ENCODE data around the gene CPNE5. TPM values are rescaled to one million over a fixed set of nuclear protein-coding genes. Genes with fewer than 3 reads are reported as not detected.

CPNE5 gene
- total and polyA plus RNA-seq, 9 of the 15 experiments (the other 6 are each of a cell fraction or from before 2014, with no cell fraction given), result 0.14 to 1.0 (median 0.46) TPM; not detected in 2

DNA sequence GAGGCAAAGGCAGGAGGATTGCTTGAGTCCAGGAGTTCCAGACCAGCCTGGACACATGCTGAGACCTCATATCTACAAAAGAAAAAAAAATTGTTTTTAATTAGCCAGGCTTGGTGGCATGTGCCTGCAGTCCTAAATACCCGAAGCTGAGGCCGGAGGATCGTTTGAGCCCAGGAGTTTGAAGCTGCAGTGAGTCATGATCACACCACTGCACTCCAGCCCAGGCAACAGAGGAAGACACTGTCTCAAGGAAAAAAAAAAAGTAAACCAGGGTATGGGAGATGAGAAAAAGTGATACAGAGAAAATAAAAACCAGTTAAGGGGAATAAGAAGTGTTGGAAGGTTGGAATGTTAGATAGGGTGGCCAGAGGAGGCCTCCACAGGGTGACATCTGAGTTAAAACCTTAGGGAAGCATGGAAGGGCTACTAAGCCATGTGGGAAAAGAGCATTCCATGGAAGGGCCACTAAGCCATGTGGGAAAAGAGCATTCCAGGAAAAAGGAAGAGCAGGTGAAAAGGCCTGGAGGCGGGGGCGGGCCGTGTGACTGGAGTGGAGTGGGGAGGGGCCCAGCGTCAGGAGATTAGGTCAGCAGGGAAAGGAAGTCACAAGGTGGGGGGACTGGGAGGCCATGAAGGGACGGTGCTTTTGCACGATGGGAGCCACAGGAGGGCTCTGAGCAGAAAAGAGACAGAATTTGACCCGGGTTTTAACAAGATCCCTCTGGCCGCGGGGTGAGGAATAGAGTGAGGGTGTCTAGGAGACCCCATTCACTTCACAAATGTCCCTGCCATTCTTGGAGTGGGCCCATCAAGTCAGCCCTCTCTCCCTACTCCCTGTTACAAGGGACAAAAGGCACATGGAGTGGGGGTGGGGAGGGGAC lies 18.3 kb downstream of the CPNE5 start (continued):
- TF ChIP-seq ZBTB49 (CRISPR knock-in tag; IDR thresholded peaks at IDR 0.05; ENCODE audit: borderline replicate concordance) (no peak), NR2F6 (CRISPR knock-in tag; IDR thresholded peaks at IDR 0.05) (no peak), KAT8 (IDR thresholded peaks at IDR 0.05; ENCODE audit: low read depth) (no peak), ZEB2 (IDR thresholded peaks at IDR 0.05) (peak; percentile 88), PYGO2 (tag; IDR thresholded peaks at IDR 0.05) (peak; percentile 23; the same call in 1 of the 2 replicates), DDX20 (tag; IDR thresholded peaks at IDR 0.05; ENCODE audit: low read depth) (0 out of 2 replicates have a peak, but pooled peaks have one; percentile 64), CBFA2T2 (conservative IDR thresholded peaks at IDR 0.05) (no peak), CBX8 (IDR thresholded peaks at IDR 0.05; ENCODE audit: borderline replicate concordance, extremely low read depth, low read depth, low read length, poor library complexity, severe bottlenecking) (no peak), SUPT5H (IDR thresholded peaks at IDR 0.05) (0 out of 2 replicates have a peak, but pooled peaks have one; percentile 42), RB1 (IDR thresholded peaks at IDR 0.05; ENCODE audit: low read depth) (no peak), NR2C2 (CRISPR knock-in tag; IDR thresholded peaks at IDR 0.05) (no peak), NR2C2 (tag; IDR thresholded peaks at IDR 0.05) (peak; percentile 78; the same call in 1 of the 2 replicates), PHB2 (IDR thresholded peaks at IDR 0.05; ENCODE audit: low read depth) (no peak; the same call in 1 of the 2 replicates), NR2C1 (IDR thresholded peaks at IDR 0.05) (no peak; the same call in 1 of the 2 replicates), NR2C1 (tag; IDR thresholded peaks at IDR 0.05) (0 out of 2 replicates have a peak, but pooled peaks have one; percentile 50)
- TF ChIP-seq, protein P1, sequence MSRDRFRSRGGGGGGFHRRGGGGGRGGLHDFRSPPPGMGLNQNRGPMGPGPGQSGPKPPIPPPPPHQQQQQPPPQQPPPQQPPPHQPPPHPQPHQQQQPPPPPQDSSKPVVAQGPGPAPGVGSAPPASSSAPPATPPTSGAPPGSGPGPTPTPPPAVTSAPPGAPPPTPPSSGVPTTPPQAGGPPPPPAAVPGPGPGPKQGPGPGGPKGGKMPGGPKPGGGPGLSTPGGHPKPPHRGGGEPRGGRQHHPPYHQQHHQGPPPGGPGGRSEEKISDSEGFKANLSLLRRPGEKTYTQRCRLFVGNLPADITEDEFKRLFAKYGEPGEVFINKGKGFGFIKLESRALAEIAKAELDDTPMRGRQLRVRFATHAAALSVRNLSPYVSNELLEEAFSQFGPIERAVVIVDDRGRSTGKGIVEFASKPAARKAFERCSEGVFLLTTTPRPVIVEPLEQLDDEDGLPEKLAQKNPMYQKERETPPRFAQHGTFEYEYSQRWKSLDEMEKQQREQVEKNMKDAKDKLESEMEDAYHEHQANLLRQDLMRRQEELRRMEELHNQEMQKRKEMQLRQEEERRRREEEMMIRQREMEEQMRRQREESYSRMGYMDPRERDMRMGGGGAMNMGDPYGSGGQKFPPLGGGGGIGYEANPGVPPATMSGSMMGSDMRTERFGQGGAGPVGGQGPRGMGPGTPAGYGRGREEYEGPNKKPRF (IDR thresholded peaks at IDR 0.05; ENCODE audit: low read depth, low read length), result no peak
- TF ChIP-seq, protein P2, sequence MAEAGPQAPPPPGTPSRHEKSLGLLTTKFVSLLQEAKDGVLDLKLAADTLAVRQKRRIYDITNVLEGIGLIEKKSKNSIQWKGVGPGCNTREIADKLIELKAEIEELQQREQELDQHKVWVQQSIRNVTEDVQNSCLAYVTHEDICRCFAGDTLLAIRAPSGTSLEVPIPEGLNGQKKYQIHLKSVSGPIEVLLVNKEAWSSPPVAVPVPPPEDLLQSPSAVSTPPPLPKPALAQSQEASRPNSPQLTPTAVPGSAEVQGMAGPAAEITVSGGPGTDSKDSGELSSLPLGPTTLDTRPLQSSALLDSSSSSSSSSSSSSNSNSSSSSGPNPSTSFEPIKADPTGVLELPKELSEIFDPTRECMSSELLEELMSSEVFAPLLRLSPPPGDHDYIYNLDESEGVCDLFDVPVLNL (CRISPR knock-in tag; IDR thresholded peaks at IDR 0.05; ENCODE audit: low read depth), result no peak
- TF ChIP-seq, protein P3, sequence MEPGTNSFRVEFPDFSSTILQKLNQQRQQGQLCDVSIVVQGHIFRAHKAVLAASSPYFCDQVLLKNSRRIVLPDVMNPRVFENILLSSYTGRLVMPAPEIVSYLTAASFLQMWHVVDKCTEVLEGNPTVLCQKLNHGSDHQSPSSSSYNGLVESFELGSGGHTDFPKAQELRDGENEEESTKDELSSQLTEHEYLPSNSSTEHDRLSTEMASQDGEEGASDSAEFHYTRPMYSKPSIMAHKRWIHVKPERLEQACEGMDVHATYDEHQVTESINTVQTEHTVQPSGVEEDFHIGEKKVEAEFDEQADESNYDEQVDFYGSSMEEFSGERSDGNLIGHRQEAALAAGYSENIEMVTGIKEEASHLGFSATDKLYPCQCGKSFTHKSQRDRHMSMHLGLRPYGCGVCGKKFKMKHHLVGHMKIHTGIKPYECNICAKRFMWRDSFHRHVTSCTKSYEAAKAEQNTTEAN (CRISPR knock-in tag; IDR thresholded peaks at IDR 0.05), result no peak
